Keratinocyte (primary cell): ENCODE data around the gene HPCAL1. TPM values are rescaled to one million over a fixed set of nuclear protein-coding genes. Genes with fewer than 3 reads are reported as not detected.

Source experiments
- DNase-seq: peaks from one replicate; pipeline ENCODE4 v3.0.0-alpha.2; 2011; ENCODE audit warnings: low read depth, missing footprints, low spot score
- FAIRE-seq: peaks from 2 replicates; lab custom pipeline; 2011; peaks lifted over from hg19 to GRCh38; lab: Jason Lieb, UNC
- H2AFZ ChIP-seq: 2 replicates; pipeline ENCODE4 v1.6.0; 2012; ENCODE audit warnings: low read length, control low read depth, inconsistent platforms; ENCODE audit not compliant: control insufficient read depth
- H3K27ac ChIP-seq: 2 replicates; pipeline ENCODE4 v1.5.1; 2011; ENCODE audit warnings: low read length; ENCODE audit not compliant: control insufficient read depth, insufficient read depth
- H3K27me3 ChIP-seq: 3 replicates; pipeline ENCODE4 v1.6.0; 2011; ENCODE audit warnings: low read length; ENCODE audit not compliant: control insufficient read depth, insufficient read depth; ENCODE audit errors: extremely low read depth
- H3K36me3 ChIP-seq, 2 experiments: 2 replicates in 1 of 2; 3 replicates in 1 of 2; pipeline ENCODE4 v1.5.1; 2011; ENCODE audit warnings: low read length in 2 of 2, mild to moderate bottlenecking in 1 of 2; ENCODE audit not compliant: control insufficient read depth in 2 of 2, insufficient read depth in 2 of 2; ENCODE audit errors: extremely low read depth in 1 of 2
- H3K4me1 ChIP-seq: 3 replicates; pipeline ENCODE4 v1.5.1; 2011; ENCODE audit warnings: low read length; ENCODE audit not compliant: control insufficient read depth, insufficient read depth; ENCODE audit errors: extremely low read depth
- H3K4me2 ChIP-seq: 3 replicates; pipeline ENCODE4 v1.6.0; 2011; ENCODE audit warnings: low read depth, low read length; ENCODE audit not compliant: control insufficient read depth, insufficient read depth; ENCODE audit errors: extremely low read depth
- H3K4me3 ChIP-seq, 3 experiments: fragments of 200-600 bp in 1 of 3; sonication (generic) in 1 of 3; 2 replicates in 2 of 3; 3 replicates in 1 of 3; pipeline ENCODE4 v1.5.1; 2011 to 2016; ENCODE audit warnings: low read length in 3 of 3, mild to moderate bottlenecking in 3 of 3, control low read depth in 2 of 3, inconsistent platforms in 1 of 3, low read depth in 1 of 3, mixed read lengths in 1 of 3, mixed run types in 1 of 3, moderate library complexity in 1 of 3; ENCODE audit not compliant: control insufficient read depth in 2 of 3, insufficient read depth in 2 of 3; ENCODE audit errors: extremely low read depth in 1 of 3
- H3K79me2 ChIP-seq: 2 replicates; pipeline ENCODE4 v1.6.0; 2012; ENCODE audit warnings: low read length; ENCODE audit not compliant: control insufficient read depth, insufficient read depth
- H3K9ac ChIP-seq: 3 replicates; pipeline ENCODE4 v1.6.0; 2011; ENCODE audit warnings: low read length; ENCODE audit not compliant: control insufficient read depth, insufficient read depth; ENCODE audit errors: extremely low read depth
- H3K9me1 ChIP-seq: 3 replicates; pipeline ENCODE4 v1.6.0; 2011; ENCODE audit warnings: low read length; ENCODE audit not compliant: control insufficient read depth, insufficient read depth; ENCODE audit errors: extremely low read depth
- H3K9me3 ChIP-seq: 2 replicates; pipeline ENCODE4 v1.5.1; 2012; ENCODE audit warnings: low read depth, low read length; ENCODE audit not compliant: control insufficient read depth
- H4K20me1 ChIP-seq: 3 replicates; pipeline ENCODE4 v1.6.0; 2011; ENCODE audit warnings: low read length; ENCODE audit not compliant: control insufficient read depth, insufficient read depth; ENCODE audit errors: extremely low read depth
- CTCF ChIP-seq, 3 experiments: IDR thresholded peaks in 1 of 3; conservative IDR thresholded peaks in 1 of 3; optimal IDR thresholded peaks in 1 of 3; 2 replicates in 2 of 3; 3 replicates in 1 of 3; pipeline versions ENCODE3 to v1.5.1; 2011; ENCODE audit warnings: low read length in 3 of 3, mild to moderate bottlenecking in 3 of 3, moderate library complexity in 2 of 3, control low read depth in 1 of 3, inconsistent platforms in 1 of 3; ENCODE audit not compliant: insufficient read depth in 2 of 3; ENCODE audit errors: extremely low read depth in 1 of 3
- EZH2 ChIP-seq: IDR thresholded peaks from one replicate; pipeline ENCODE4 v1.6.1; 2012; ENCODE audit warnings: inconsistent platforms, mild to moderate bottlenecking, low read length, moderate library complexity
- dilution Hi-C: fragments of 300-500 bp; cut with MboI; formaldehyde crosslinking; loops from one replicate; pipeline ENCODE4 v1.7.0; 2020; ENCODE audit warnings: low sequenced_read_pairs; ENCODE audit not compliant: extremely low pct_ligation_motif_present
- polyA plus RNA-seq, 5 experiments: library from polyadenylated mRNA; depleted of rRNA in 3 of 5; stranded (reverse) in 3 of 5; stranded (forward) in 1 of 5; unstranded in 1 of 5; fragments of >200 nt; gene quantifications; 1 replicate in 1 of 5; 2 replicates in 3 of 5; 3 replicates in 1 of 5; pipeline versions ENCODE4 v1.2.1 to v1.2.3, GENCODE V29; 2011 to 2012; ENCODE audit warnings: missing spikeins in 2 of 5, low read depth in 1 of 5, low replicate concordance in 1 of 5

The HPCAL1 gene
- polyA plus RNA-seq, 1 donor (not counting 4 experiments of a cell fraction or from before 2014, with no cell fraction given): 18.0 TPM

- no peak overlapping the region for H3K4me3 ChIP-seq
- FAIRE-seq (no peak), DNase-seq (no peak)
- no peaks in the 10 kb centered on the region for H3K9me3 ChIP-seq
- peaks cover 5% of the 10 kb centered on the region for H3K4me1 ChIP-seq
- H4K20me1 ChIP-seq: peaks cover 2% of the 10 kb centered on the region
- no peak overlapping the region for H3K4me2 ChIP-seq
- TF ChIP-seq EZH2 (no peak), CTCF (optimal IDR thresholded peaks at IDR 0.05 in 1 of 3, IDR thresholded peaks at IDR 0.05 in 1 of 3, conservative IDR thresholded peaks at IDR 0.05 in 1 of 3; ENCODE audit: extremely low read depth in 1 of 3, insufficient read depth in 2 of 3, low read length in 3 of 3) (no peak)
- H3K36me3 ChIP-seq: peaks cover 0 to 3% of the 10 kb centered on the region in 2 experiments
- H3K27me3 ChIP-seq: no peaks in the 10 kb centered on the region
- H3K9me1 ChIP-seq: no peaks in the 10 kb centered on the region
- no peak overlapping the region for H2AFZ ChIP-seq
- H3K79me2 ChIP-seq: peaks cover 30% of the 10 kb centered on the region
- no peak overlapping the region for H3K9ac ChIP-seq
- dilution Hi-C loops: no loop called here
- H3K27ac ChIP-seq: no peak overlapping the region
Observed at GRCh38 chr2:10326151-10326616, 23.5 kb downstream of the HPCAL1 start.

DNA sequence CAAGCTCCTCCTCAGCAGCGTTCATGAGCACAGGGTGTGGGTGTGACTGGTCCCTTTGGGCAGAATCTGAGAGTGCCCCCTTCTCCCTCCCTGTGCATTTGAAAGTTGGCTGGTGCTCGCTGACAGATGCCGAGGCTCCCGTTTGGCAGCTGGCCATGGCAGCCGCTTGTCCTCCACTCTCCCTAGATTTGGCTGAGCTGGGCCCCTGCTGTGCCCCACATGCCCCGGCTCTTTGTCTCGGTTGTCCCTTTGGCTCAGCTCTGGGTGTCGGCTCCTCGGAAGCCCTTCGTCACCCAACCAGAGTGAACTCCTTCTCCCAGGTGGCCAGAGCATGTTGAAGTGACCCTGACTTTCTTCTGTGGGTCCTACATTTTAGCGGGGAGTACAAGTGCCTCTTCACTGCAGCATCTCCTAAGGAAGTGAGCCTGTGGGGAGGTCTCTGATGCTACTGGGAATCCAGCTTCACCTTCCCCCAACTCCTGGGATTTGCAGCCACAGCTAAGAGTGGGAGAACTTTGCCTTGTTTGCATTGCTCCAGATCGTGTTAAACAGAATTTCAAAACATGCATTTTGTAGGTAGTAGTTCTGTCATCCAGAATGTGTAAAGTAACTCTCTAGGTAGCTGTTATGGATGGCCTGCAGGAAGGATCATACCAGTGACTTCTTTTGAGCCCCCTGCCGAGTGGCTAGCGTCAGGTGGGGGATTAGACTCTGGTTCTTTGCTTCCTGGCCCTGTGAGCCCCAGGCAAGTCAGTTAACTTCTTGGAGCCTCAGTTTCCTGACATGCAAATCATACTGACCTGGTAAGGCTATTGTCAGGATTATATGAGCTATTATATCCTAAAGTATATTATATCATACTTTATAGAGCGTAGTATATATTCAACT lies 24.2 kb downstream of the HPCAL1 start:
- Histone ChIP-seq H3K4me3 (no peak overlapping the region), H3K27me3 (no peaks in the 10 kb centered on the region), H3K79me2 (peaks cover 34% of the 10 kb centered on the region), H3K9ac (no peak overlapping the region), H4K20me1 (peaks cover 2% of the 10 kb centered on the region), H3K4me1 (peaks cover 5% of the 10 kb centered on the region), H3K36me3 (peaks cover 0 to 5% of the 10 kb centered on the region in 2 experiments), H3K4me2 (no peak overlapping the region), H3K27ac (no peak overlapping the region), H3K9me1 (no peaks in the 10 kb centered on the region), H2AFZ (no peak overlapping the region), H3K9me3 (no peaks in the 10 kb centered on the region)
- FAIRE-seq (no peak), DNase-seq (no peak)
- TF ChIP-seq EZH2: no peak
- no peak for TF ChIP-seq CTCF (optimal IDR thresholded peaks at IDR 0.05 in 1 of 3, IDR thresholded peaks at IDR 0.05 in 1 of 3, conservative IDR thresholded peaks at IDR 0.05 in 1 of 3; ENCODE audit: extremely low read depth in 1 of 3, insufficient read depth in 2 of 3, low read length in 3 of 3)
- dilution Hi-C loops: no loop called here
